Fibroblast of villous mesenchyme (primary cell): ENCODE data around the gene TDP1. TPM values are rescaled to one million over a fixed set of nuclear protein-coding genes. Genes with fewer than 3 reads are reported as not detected.
"Not testable (repeated sequence)": the region's sequence is repeated elsewhere in the genome, so short reads cannot be mapped to it uniquely, and the experiment has no call there.

Experiments used
- DNase-seq: peaks from one replicate; pipeline ENCODE4 v3.0.0-alpha.2; 2010; ENCODE audit warnings: low read depth
- H3K4me3 ChIP-seq: 2 replicates; pipeline ENCODE4 v1.5.1; 2011; ENCODE audit warnings: low read depth, mild to moderate bottlenecking, low read length
- total RNA-seq: library from RNA; depleted of rRNA; stranded (reverse); fragments of >200 nt; gene quantifications from 2 replicates; pipeline ENCODE4 v1.2.3, GENCODE V29; 2012
- TF ChIP-seq, protein P1 (sequence below): IDR thresholded peaks from 2 replicates; pipeline ENCODE4 v1.5.1; 2012; ENCODE audit warnings: low read depth, mild to moderate bottlenecking, low read length; ENCODE audit not compliant: insufficient read depth

Gene TDP1
- total RNA-seq, 1 donor = 24.2 TPM

DNA sequence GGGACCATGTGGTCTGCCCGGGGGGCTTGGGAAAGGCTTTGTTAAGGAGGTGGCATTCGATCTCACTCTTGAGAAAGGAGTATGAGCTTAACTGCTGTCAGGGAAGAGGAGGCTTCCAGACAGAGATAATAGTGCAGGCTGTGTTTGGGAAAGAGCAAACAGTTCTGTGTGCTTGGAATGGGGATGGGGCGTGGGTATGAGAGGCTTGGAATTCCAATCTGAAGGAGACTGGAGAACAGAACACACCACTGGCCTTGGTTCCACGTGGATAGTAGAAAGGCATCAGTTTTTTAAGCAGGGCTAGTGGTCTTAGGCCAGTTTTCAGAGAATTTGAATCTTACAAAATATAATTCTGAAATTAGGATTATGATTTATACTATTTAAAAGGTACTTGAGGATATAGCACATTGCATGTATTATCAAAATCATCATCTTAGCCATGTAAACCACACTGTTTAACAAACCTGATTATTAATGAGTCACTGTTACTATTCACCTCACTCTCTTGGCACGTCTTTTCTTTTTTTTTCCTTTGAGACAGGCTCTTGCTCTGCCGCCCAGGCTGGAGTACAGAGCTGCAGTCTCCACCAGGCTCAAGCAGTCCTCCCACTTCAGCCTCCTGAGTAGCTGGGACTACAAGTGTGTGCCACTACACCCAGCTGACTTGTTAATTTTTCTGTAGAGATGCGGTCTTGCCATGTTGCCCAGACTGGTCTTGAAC is 67.6 kb downstream of the TDP1 start:
- TF ChIP-seq, protein P1, sequence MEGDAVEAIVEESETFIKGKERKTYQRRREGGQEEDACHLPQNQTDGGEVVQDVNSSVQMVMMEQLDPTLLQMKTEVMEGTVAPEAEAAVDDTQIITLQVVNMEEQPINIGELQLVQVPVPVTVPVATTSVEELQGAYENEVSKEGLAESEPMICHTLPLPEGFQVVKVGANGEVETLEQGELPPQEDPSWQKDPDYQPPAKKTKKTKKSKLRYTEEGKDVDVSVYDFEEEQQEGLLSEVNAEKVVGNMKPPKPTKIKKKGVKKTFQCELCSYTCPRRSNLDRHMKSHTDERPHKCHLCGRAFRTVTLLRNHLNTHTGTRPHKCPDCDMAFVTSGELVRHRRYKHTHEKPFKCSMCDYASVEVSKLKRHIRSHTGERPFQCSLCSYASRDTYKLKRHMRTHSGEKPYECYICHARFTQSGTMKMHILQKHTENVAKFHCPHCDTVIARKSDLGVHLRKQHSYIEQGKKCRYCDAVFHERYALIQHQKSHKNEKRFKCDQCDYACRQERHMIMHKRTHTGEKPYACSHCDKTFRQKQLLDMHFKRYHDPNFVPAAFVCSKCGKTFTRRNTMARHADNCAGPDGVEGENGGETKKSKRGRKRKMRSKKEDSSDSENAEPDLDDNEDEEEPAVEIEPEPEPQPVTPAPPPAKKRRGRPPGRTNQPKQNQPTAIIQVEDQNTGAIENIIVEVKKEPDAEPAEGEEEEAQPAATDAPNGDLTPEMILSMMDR = no peak
- H3K4me3 ChIP-seq = no peak overlapping the region
- DNase-seq = peak; percentile 59

DNA sequence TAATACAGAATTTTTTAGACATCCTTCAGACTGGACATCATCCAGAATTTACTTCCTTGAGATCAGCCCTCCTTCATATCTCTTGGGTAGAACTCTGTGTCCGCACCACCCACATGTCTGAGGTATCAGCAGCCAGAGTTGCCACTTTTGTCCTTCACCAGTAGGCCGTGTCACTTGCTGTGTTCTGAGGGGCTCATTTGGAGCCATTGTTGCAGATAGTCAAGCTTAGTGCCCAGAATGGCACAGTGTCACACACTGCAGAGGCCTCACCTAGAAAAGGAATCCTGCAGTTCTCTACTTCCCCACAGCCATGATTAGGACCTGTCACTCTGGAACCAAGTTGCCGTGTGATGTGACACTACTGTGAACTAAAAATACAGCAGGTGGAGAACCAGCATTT is 69.2 kb downstream of the TDP1 start:
- DNase-seq = no peak
- TF ChIP-seq, protein P1 = no peak

DNA sequence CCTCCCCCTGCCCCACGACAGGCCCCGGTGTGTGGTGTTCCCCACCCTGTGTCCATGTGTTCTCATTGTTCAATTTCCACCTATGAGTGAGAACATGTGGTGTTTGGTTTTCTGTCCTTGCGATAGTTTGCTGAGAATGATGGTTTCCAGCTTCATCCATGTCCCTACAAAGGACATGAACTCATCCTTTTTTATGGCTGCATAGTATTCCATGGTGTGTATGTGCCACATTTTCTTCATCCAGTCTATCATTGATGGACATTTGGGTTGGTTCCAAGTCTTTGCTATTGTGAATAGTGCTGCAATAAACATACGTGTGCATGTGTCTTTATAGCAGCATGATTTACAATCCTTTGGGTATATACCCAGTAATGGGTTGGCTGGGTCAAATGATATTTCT is 70.9 kb downstream of the TDP1 start:
- not testable (repeated sequence) for DNase-seq, H3K4me3 ChIP-seq

More for the DNA sequence above, 69.2 kb downstream of the TDP1 start:
- H3K4me3 ChIP-seq = no peak overlapping the region

DNA sequence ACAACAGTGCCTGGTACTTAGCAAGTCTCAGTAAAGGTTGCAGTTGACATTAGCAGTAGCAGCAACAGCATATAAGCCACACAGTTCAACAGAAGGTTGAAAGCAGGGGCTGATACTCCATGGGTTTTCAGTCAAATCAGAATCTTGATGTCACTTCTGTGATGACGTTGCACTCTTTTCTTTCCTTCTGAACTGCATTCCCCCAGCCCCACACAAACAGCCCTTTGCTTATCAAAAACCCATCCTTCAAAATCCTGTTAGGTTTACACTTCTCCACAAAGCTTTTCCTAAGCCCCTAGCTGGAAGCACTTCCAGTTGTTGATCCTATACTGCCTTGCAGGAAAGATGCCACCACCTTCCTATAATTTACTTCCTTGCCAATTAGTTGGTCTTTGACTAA is 72.1 kb downstream of the TDP1 start:
- TF ChIP-seq, protein P1 = no peak

DNA sequence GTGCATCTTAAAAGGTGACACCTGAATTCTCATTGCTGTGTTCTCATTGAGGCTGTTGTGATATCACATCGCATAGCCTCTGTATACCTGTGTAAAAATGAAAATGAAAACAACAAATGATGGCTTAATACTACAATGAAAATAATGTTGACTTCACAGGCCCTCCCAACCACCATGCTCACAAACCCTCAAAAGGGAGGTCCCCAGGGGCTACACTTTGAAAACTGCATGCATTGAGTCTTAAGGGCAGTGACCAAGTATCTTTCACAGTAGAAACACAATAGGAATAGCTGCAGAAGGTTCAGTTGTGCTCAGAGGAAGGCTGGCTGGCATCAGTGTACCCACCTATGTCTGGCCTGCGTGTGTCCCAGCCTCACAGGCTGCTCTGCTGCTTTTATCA is 78.4 kb downstream of the TDP1 start:
- no peak for DNase-seq
- TF ChIP-seq, protein P1 = no peak
- no peak overlapping the region for H3K4me3 ChIP-seq

More for the DNA sequence above, 72.1 kb downstream of the TDP1 start:
- DNase-seq = no peak
- H3K4me3 ChIP-seq = no peak overlapping the region

DNA sequence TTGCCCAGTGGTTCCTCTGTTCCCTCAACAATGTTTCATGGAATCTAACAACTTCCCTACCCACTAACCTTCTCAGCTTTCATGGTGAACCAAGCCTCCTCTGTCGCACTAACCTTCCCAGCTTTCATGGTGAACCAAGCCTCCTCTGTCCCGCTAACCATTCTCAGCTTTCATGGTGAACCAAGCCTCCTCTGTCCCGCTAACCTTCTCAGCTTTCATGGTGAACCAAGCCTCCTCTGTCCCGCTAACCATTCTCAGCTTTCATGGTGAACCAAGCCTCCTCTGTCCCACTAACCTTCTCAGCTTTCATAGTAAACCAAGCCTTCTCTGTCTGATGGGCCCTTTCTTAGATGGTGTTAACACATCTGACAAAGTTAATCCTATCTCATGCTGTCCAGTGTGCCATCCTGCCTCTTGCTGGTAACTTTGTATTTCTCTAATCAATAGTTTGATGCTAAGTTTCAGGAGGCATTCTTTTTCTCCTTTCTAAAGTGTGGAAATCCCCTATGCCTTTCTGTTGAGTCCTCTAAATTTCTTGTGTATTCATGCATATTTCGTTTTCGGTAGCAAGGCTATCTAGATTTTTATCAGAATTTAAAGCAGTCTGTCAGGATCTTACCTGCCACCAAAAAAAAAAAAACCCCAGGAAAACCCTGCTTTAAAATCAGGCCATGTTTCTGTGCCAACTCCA is 79.3 kb downstream of the TDP1 start:
- no peak for DNase-seq
- no peak overlapping the region for H3K4me3 ChIP-seq
- TF ChIP-seq, protein P1 = no peak

DNA sequence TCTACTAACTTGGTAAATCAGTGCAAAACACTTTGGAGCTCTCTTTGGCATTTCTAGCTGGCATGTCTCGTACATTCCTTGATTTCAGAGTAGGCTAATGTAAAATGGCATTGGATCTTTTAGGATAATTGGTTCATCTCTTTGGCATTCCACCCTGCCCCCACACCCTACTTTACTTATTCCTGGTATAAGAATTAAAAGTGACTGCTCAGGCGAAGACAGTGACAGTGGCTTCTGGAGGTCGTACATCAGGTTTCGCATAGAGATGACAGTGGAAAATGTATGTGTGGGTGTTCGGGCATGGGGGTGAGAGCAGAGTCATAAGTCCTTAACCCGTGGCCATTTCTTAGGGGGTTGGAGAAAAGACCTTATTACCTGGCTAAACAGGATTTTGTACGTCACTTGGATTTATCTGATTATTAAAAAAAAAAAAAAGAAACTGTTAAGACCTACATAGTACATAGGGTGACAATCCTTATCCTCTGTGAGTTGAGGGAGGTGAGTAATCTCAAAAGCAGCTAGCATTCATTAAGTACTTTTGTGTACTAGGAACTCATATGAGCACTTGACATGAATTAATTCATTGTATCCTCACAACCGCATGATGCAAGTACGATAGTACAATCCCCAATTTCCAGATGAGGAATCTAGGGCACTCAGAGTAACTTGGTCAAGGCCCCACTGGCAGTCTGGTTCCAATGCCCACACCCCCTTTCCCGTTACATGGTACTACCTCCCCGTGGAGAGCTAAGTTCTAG is 83.7 kb downstream of the TDP1 start:
- no peak for DNase-seq
- TF ChIP-seq, protein P1 = no peak
- H3K4me3 ChIP-seq = no peak overlapping the region
